ENCODE data around the gene DYNC2I2. TPM values are rescaled to one million over a fixed set of nuclear protein-coding genes. Genes with fewer than 3 reads are reported as not detected.

Gene DYNC2I2
- total and polyA plus RNA-seq, 2 of the 4 experiments (the other 2 are of a cell fraction) = 33.7 to 37.1 TPM

DNA sequence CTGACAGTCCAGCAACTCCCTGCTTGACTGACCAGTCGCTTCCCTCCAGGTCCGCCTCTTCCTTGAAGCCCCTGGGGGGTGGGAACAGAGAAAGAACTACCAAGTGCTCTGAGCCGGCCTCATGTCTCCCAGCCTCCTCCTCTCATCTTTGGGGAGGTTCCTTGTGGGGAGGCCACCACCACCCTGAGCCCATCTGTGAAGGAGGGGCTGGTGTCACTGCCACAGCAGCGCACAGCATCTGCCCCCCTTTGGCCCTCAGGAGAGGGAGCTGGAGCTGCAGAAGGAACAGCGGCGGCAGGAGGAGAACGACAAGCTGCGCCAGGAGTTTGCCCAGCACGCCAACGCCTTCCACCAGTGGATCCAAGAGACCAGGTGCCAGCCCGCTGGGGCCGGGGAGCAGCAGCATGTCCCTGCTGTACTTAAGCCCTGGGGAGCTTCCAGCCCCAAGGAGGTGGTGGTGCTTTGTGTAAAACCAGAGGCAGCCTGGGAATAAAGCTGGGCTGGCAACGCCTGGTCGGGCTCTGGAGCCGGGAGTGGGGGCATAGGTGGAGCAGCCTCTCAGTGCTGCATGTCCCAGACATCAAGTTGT, 29.4 kb downstream of the DYNC2I2 start:
- no peak for ATAC-seq (ENCODE audit: low read depth)
- Histone ChIP-seq H3K4ac (ENCODE audit: low read depth, low read length) (no peak overlapping the region), H3K4me1 (ENCODE audit: control insufficient read depth, insufficient read depth, low read length) (no peaks in the 10 kb centered on the region), H3K23ac (ENCODE audit: low read depth, low read length) (no peak overlapping the region), H2BK20ac (ENCODE audit: low read depth, low read length) (no peak overlapping the region), H3K27me3 (ENCODE audit: control insufficient read depth, insufficient read depth, low read length) (no peaks in the 10 kb centered on the region), H3K18ac (ENCODE audit: low read depth, low read length) (no peak overlapping the region), H4K8ac (ENCODE audit: low read depth in 2 of 2, low read length in 2 of 2) (no peak overlapping the region), H3K9ac (ENCODE audit: low read depth, low read length) (no peak overlapping the region), H4K20me1 (ENCODE audit: insufficient read depth, low read length) (peaks cover 3% of the 10 kb centered on the region; the same call in 1 of the 2 replicates), H2AFZ (replicated peaks; ENCODE audit: low read length, poor library complexity) (no peak overlapping the region), H3K4me3 (ENCODE audit: insufficient read depth, low read depth, low read length) (no peak overlapping the region), H2AK5ac (ENCODE audit: low read depth, low read length) (no peak overlapping the region), H3K14ac (replicated peaks; ENCODE audit: low read depth, low read length) (no peak overlapping the region), H3K56ac (ENCODE audit: extremely low read depth, insufficient read depth, low read length) (no peak overlapping the region), H3K79me1 (ENCODE audit: low read depth in 1 of 2, low read length in 2 of 2) (peaks cover 3 to 24% of the 10 kb centered on the region in 2 experiments; a peak in 3 of 4 replicates), H3K4me2 (ENCODE audit: low read depth, low read length) (no peak overlapping the region), H2BK5ac (ENCODE audit: low read depth, low read length, poor library complexity, severe bottlenecking) (no peak overlapping the region), H2AK9ac (replicated peaks; ENCODE audit: low read depth, low read length, poor library complexity) (no peak overlapping the region), H4K91ac (ENCODE audit: insufficient read depth, low read depth, low read length) (no peak overlapping the region), H3K36me3 (ENCODE audit: control insufficient read depth, insufficient read depth, low read length) (peaks cover 84% of the 10 kb centered on the region), H2BK15ac (ENCODE audit: low read depth, low read length) (no peak overlapping the region), H3K27ac (ENCODE audit: insufficient read depth, low read length) (no peak overlapping the region), H3K9me3 (ENCODE audit: control insufficient read depth, insufficient read depth, low read length) (no peaks in the 10 kb centered on the region), H3K9me1 (ENCODE audit: insufficient read depth, low read length) (no peaks in the 10 kb centered on the region), H2BK120ac (ENCODE audit: low read depth, low read length) (no peak overlapping the region), H4K5ac (ENCODE audit: low read depth, low read length) (no peak overlapping the region)
- no peak for DNase-seq
- CTCF ChIA-PET = no interaction called here
- intact Hi-C loops (cut with micrococcal nuclease) (no loop called here), in situ Hi-C loops (cut with MboI; ENCODE audit: low sequenced_read_pairs) (no loop called here), dilution Hi-C loops (cut with HindIII; ENCODE audit: low sequenced_read_pairs, unreplicated experiment) (no loop called here)
- POLR2A ChIA-PET (ENCODE audit: unreplicated experiment) = no interaction called here
- WGBS, 2 experiments (ENCODE audit: extremely low coverage in 2 of 2, insufficient read length in 1 of 2) = 89% methylated on average over 3 of the region's 15 CpGs; no CpG with 5 or more reads in 1 of the 2 experiments
- no TSS peak for BruUV-seq (replicated peaks)
- TF ChIP-seq, protein P1, sequence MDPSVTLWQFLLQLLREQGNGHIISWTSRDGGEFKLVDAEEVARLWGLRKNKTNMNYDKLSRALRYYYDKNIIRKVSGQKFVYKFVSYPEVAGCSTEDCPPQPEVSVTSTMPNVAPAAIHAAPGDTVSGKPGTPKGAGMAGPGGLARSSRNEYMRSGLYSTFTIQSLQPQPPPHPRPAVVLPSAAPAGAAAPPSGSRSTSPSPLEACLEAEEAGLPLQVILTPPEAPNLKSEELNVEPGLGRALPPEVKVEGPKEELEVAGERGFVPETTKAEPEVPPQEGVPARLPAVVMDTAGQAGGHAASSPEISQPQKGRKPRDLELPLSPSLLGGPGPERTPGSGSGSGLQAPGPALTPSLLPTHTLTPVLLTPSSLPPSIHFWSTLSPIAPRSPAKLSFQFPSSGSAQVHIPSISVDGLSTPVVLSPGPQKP (IDR thresholded peaks at IDR 0.05; ENCODE audit: borderline replicate concordance, low read depth, low read length) = no peak
- TF ChIP-seq MXI1 (IDR thresholded peaks at IDR 0.05; ENCODE audit: borderline replicate concordance, low read depth, low read length) (no peak), CEBPB (IDR thresholded peaks at IDR 0.05; ENCODE audit: low read depth, low read length) (no peak), USF2 (IDR thresholded peaks at IDR 0.05; ENCODE audit: low read depth, low read length) (no peak), POLR2A (IDR thresholded peaks at IDR 0.05; ENCODE audit: low read depth, low read length) (no peak), CHD1 (IDR thresholded peaks at IDR 0.05; ENCODE audit: low read depth, low read length) (no peak), RFX5 (IDR thresholded peaks at IDR 0.05; ENCODE audit: low read depth, low read length) (no peak)
- TF ChIP-seq, protein P2, sequence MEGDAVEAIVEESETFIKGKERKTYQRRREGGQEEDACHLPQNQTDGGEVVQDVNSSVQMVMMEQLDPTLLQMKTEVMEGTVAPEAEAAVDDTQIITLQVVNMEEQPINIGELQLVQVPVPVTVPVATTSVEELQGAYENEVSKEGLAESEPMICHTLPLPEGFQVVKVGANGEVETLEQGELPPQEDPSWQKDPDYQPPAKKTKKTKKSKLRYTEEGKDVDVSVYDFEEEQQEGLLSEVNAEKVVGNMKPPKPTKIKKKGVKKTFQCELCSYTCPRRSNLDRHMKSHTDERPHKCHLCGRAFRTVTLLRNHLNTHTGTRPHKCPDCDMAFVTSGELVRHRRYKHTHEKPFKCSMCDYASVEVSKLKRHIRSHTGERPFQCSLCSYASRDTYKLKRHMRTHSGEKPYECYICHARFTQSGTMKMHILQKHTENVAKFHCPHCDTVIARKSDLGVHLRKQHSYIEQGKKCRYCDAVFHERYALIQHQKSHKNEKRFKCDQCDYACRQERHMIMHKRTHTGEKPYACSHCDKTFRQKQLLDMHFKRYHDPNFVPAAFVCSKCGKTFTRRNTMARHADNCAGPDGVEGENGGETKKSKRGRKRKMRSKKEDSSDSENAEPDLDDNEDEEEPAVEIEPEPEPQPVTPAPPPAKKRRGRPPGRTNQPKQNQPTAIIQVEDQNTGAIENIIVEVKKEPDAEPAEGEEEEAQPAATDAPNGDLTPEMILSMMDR (conservative IDR thresholded peaks at IDR 0.05; ENCODE audit: low read depth, low read length) = no peak
